Central memory CD4-positive, alpha-beta T cell (primary cell): ENCODE measurements around the gene MS4A6A.
"Not testable (repeated sequence)": the region's sequence is repeated elsewhere in the genome, so short reads cannot be mapped to it uniquely, and the experiment has no call there.

ENCODE experiments used
- DNase-seq: peaks from one replicate; pipeline ENCODE4 v3.0.0; 2022
- total RNA-seq, 3 experiments: gene quantifications; one replicate each; lab custom pipeline; 2026; lab: John Stamatoyannopoulos, UW

The MS4A6A gene, protein sequence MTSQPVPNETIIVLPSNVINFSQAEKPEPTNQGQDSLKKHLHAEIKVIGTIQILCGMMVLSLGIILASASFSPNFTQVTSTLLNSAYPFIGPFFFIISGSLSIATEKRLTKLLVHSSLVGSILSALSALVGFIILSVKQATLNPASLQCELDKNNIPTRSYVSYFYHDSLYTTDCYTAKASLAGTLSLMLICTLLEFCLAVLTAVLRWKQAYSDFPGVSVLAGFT
- 0 to 0.58 (median 0.05) reads per million in 3 experiments for total RNA-seq

DNA sequence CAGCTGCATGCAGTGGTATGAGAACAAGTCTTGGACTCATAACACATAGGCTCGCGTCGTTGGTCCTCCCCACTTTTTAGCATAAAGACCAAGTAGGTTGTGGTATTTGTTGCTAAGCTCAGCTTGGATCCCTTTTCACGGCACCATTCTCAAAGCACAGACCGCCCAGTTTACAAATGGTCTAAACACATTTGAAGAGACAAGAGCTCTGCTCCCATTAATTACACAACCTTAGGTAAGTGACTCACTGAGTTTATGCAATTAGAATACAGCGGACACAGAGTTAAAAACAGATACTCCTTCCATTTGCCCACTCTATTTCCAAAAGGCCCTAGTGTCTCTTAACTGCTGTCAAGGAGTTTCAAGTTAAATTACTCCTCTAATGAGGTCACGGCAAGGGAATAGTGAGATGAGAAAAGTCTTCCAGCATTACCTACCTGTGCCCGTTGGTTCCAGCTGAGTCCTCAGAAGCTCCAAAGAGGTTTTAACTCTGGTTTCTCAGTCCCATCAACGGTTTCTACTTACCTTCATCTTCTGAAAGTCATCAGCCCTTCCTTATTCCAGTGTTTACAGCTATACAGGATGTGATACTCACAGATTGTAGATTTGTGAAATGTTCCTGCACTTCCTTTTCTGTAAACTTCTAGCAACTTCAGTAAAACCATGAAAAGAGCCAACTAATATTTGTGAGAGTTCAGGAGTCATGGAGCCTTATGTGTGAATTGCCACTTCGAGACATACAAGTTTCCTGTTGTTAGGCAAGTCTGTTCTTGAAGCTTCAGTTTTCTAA is at the start of gene MS4A6A:
TSS of gene MS4A6A (minus strand) at position 543 of the 790 bp plus-strand sequence. CDS start 1,356 bp downstream, outside the sequence.
- DNase-seq = no peak

DNA sequence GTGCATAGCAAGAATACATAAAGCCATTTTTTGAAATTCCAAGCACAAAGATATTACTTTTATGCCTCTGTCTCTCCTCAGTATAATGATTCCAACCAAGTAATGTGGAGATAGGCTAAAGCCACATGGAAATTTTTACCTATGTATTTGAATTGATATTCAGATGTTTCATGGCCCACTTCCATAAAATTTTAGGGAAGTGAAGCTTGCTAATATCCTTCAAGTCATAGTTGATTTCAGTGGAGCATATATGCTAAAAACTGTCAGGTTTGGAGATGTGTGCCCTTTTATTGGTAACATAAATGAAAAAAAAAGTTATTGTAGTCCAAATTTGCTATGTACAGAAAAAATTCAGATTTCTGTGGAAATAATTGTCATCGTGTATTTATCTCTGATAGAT is 47.8 kb upstream of the MS4A6A start:
- DNase-seq = no peak

DNA sequence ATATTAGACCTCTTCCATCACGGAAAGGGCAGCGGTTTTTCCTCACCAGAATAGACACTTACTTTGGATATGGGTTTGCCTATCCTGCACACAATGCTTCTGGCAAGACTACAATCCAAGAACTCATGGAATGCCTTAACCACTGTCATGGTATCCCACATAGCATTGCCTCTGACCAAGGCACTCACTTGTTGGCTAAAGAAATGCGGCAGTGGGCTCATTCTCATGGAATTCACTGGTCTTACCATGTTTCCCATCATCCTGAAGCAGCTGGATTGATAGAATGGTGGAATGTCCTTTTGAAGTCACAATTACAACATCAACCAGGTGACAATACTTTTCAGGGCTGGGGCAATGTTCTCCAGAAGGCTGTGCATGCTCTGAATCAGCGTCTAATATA is 39.3 kb upstream of the MS4A6A start:
- no peak for DNase-seq

DNA sequence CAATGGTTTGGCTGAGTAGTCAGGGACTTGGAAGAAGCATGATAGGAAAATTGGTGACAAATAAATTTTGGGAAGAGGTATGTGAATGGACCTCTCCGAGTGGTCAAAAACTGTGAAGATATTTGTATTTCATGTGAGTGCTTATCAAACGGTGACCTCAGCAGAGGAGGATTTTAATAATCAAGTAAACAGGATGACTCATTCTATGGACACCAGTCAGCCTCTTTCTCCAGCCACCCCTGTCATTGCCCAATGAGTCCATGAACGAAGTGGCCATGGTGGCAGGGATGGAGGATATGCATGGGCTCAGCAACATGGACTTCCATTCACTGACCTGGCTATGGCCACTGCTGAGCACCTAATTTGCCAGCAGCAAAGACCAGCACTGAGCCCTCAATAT is 38.8 kb upstream of the MS4A6A start:
- DNase-seq = no peak

DNA sequence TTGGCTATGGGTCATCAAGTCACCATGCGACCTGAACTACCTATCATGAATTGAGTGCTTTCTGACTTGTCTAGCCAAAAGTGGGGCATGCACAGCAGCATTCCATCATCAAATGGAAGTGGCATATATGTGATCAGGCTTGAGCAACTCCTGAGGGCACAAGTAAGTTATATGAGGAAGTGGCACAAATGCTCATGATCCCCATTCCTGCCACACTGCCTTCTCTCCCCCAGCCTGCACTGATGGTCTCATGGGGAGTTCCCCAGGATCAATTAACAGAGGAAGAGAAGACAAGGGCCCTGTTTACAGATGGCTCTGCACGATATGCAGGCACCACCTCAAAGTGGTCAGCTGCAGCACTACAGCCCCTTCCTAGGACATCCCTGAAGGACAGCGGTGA is 38.3 kb upstream of the MS4A6A start:
- no peak for DNase-seq

DNA sequence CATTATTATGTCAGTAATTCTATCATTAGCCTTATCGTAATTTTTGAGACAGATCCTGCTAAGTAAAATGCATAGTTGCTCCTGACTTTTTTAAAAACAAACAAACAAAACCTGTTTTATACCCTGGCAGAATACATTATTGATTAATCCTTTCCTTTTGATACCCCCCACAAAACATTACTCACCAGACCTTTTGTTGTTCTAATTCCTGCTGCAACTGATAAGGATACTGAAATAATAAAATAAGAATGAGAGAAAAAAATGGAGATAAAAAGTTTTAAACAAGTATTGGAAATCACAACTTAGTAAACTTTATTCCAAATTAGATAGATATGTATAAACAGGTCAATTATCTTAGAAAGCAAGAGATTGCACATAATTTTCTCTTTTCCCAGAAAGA is 31.5 kb upstream of the MS4A6A start:
- DNase-seq = no peak

DNA sequence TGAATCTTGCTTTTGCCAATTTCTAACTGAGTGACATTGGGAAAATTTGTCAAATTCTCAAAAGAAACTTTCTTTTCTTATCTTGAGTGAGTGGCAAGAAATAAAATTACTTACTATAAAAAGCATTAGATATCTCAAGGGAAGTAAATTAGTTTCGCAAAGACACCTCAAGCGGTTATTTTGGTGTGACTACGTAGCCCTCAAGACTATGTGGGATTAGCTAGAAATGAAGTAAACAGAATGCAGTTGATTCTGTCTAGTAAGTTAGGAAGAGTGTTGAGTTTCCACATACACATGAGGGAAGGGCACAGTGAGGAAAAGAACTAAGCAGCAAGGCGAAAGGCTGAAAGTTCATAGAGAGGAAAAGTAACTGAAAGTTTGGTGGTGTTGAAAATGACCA is 28.3 kb upstream of the MS4A6A start:
- DNase-seq = no peak

DNA sequence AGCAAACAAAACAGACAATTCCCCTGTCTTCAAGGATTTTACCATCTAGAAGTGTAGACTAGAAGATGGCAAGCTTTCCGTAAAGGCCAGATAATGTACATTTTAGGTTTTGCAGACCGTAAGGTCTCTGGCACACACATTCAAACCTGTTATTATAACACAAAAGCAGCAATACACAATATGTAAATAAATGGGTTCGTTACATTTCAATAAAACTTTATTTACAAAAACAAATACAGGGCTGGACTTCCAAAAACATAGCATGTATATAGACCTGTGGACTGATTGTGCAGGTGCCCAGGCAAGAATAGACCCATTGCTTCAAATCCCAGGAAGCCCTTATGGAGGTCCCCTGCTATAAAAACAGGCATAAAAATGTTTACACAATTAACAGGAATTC is 27.1 kb upstream of the MS4A6A start:
- no peak for DNase-seq

DNA sequence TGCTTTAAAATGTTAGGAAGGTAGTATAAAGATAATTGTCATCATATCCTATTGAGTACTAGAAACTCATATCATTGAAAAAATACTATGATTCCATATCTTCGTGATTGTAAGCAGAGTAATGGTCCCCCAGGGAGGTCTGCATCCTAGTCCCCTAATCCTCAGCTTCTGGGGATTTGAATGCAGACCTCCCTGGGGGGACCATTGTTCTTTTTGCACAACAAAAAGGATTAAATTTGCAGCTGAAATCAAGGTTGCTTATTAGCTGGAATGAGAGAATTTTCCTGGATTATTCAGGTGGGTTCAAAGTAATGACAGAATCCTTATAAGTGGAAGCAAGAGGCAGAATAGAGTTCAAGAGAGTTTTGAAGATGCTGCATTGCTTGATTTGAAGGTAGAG is 26.1 kb upstream of the MS4A6A start:
- DNase-seq = no peak

DNA sequence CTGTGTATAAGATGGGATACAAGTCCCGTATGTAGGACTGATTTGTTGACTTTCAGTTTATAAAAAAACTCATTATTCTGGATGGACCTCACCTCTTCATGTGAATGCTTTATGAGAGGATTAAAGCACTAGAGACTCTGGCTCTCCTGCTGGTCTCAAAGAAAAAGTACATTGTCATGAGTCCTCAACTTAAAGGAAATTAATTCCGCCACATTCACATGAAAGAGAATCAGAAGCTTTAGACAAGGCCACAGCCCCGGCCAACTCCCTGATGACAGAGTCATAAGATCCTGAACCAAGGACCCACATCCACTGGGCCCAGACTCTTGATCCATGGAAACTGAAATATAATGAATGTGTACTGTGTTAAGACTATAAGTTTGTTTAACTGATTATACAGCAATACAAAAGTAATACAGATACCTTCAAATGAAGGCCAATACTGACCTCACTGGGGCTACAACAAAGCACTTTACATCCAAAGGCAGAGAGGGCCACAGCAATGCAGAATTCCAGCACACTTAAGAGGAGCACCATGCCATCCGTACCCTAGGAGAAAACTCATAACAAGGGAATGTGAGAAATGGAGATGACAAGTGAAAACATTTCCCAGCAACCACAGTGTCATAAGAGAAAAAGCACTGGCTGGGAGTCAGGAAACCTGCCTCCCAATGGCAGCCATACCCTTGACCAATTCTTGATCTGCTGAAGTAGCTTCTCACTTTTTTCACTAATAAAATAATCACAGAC is 25.4 kb upstream of the MS4A6A start:
- DNase-seq = no peak

DNA sequence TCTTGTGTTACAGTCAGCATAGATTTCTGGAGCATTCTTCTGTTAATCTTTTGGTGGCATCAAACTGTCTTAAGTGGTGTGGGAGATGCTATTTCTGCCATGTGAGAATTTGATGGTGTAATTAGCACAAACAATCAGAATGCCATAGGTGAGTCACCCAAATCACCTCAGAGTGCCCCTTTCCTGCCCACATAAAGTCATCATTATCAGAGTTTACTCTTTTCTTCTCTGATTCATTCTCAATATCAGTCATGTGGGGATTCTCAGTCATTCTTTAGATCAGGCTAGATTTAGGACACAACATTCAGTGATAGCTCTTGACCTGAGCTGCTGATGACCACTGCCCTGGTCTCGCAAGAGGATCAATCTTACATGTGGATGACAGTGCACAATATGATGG is 23.7 kb upstream of the MS4A6A start:
- DNase-seq = no peak

DNA sequence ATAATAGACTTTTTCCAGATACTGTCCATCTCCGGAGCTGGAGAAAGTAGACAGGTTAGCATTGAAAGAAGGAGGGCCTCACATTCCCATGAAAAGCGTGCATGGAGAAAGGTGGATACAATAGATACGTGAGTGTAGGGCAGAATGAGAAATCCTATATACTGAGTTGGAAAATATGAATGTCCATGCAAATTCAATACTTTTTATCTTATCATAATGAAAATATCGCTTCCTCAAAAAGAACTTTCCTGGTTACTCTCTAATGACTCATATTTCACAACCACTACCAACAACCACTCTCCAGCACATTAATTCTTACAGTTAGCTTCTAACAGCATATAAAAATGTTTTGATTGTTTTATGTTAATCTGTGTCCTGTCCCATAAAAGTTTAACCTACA is 22.0 kb upstream of the MS4A6A start:
- DNase-seq = no peak

DNA sequence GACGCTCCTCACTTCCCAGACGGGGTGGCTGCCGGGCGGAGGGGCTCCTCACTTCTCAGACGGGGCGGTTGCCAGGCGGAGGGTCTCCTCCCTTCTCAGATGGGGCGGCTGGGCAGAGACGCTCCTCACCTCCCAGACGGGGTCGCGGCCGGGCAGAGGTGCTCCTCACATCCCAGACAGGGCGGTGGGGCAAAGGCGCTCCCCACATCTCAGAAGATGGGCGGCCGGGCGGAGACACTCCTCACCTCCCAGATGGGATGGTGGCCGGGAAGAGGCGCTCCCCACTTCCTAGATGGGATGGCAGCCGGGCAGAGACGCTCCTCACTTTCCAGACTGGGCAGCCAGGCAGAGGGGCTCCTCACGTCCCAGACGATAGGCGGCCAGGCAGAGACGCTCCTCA is 18.5 kb upstream of the MS4A6A start:
- DNase-seq = not testable (repeated sequence)

DNA sequence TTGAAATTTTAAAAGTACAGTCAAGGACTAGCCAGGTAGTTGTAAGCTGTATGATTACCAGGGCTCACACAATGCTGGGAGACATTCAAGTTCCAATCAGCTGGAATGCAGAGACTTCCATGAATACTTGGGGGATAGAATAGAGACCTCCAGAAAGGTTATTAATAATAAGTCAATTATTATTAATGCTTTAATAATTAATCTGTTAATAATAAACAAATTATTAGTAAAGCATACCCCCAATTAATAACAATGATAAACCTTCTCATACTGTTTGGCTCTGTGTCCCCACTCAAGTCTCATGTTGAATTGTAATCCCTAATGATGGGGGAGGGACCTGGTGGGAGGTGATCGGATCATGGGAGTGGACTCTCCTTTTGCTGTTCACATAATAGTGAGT is 14.6 kb upstream of the MS4A6A start:
- DNase-seq = no peak

DNA sequence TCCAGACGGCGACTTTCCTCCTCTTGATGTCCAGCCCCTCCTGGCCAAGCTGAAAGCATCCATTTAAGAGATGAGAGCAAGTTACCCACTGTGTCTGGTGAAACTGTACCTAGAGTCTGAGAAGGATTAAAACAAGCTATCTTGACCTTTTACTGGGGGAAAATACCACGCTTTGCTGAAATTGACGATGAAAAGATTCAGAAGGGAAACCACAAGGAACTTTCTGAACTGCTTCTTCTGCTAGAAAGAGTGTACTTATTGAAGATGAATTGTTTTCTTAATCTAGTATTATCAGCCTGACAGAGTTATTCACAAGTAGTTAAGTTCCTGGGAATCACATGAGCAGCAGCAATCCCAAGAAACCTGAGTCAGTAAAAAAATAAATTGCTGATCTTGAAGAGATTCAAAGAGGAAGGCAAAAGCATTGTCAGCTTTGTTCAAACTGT is 13.1 kb upstream of the MS4A6A start:
- no peak for DNase-seq

DNA sequence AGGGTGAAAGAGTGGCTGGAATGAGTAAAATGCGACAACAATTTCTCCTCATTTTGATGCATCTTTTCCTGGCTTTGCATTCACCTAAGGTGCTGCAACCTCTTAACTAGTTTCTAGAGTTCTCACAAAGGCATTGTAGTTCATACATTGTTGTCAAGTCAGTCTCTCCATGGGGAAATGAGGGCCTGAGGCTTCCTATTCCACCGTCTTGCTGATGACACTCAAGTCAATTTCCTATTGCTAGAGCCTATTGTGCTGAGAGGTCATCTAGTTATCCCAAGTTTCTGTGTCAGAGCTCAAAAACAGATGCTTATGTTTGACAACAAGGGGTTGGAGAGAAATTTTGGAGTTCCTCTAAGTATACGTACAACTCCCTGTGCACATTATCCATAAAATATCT is 11.6 kb upstream of the MS4A6A start:
- no peak for DNase-seq

DNA sequence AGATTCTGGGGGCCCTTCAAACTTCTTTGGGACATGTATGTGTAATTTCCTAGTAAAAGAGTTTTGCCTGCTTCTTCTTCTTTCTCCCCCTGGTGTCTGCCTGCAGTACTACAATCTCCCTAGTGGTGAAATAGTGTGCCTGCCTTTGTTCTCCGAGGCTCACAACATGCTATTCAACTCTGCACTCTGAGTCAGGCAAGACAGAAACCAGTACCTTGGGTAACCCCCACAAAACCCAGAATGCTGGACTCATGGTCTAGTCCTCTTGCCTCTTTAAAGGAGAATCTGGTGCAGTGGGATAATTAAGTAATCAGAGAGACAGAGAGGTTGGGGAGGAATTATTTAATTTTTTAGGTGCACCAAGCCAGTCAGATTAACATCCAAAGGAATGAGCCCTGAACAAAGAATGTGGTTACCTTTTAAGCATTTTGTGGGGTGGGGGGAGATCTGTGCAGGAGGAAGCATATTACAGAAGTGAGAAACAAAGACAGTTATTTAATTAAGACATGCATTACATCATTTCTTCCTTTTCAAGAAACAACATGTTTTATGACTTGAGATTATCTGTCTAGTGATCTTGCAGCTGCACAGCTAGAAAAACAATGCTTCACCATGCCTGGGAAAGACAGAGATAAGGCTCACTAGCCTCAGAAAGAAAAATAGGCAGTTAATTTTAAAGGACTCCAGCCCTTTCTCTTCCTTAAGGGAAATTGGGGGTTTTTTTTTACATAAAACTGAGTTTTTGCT is 11.0 kb upstream of the MS4A6A start:
- peak; percentile 28 for DNase-seq

DNA sequence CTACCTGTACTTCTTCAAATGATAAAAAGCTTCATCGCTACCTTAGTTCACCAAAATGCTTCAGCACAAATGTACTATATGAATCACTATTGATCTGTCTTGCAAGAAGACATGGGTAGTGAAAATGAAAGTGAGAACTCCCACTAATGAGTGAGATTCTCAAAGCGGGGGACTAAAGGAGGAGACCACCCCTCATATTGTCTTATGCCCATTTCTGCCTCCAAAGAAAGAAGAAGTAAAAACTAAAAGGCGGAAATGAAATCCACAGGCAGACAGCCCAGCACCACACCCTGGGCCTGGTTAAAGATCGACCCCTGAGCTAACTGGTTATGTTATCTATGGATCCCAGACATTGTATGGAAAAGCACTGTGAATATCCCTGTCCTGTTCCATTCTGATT is 9.7 kb upstream of the MS4A6A start:
- DNase-seq = not testable (repeated sequence)

DNA sequence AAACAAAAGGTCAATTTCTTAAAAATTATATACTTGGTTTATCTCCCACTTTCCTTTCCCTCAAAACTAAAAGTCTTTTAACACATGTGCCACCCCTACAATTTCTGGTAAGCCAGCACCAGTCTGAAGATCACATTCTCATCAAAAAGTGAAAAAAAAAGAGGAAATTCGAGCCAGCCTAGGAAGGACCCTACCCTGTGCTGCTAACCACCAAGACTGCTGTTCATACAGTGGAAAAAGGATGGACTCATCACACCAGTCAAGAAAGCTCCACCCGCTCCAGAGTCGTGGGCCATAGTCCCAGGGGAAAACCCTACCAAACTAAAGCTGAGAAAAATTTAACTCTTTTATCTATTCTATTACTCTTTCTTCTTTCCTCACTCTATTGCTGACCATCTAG is 5.6 kb upstream of the MS4A6A start:
- not testable (repeated sequence) for DNase-seq

DNA sequence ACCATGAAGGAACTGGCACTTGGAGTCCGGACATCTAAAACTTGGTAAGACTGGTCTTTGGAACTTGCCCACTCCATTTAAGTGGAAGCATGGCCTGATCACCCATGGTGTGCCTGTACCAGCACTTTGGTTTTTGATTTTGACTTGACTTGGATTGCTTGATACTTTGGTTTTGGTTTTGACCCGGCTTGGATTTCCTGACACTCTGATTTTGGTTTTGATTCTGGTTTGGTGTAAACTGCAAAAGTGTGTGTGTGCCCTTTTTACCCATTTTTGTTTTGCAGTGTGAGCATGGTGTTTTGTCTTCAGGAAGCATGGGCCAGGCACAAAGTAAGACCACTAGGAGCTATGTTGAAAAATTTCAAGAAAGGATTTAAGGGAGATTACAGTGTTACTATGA is 3.2 kb upstream of the MS4A6A start:
- DNase-seq = not testable (repeated sequence)

DNA sequence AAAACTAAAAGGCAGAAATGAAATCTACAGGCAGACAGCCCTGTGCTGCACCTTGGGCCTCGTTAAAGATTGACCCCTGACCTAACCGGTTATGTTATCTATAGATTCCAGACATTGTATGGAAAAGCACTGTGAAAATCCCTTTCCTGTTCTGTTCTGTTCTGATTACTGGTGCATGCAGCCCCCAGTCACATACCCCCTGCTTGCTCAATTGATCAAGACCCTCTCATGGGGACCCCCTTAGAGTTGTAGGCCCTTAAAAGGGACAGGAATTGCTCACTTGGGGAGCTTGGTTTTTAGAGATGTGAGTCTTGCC is 2.6 kb upstream of the MS4A6A start:
- not testable (repeated sequence) for DNase-seq

DNA sequence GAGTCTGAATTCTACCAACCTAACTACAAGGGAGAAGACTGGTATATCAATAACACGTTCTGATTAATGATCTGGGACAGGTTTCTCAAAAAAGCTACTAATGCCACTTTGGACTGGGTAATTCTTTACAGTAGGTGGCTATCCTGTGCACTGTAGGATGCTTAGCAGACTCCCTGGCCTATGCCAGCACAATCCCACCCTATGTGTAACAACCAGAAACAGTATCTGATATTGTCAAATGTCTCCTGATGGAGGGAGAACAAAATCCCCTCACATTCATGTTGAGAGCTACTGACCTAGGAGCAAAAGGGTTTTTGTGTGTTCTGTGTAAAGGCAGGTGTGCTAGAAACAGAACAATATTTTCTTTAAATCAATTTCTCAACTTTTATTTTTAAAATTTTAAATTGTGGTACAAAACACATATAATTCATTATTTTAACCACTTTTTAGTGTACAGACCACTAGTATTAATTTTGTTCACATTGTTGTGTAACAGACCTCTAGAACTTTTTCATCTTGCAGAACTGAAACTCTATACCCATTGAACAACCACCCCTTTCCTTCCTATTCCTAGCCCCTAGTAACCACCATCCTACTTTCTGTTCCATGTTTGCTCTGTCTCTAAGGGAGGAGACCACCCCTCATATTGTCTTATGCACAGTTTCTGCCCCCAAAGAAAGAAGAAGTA is 2.1 kb upstream of the MS4A6A start:
- no peak for DNase-seq
